Endothelial cell of umbilical vein (primary cell): ENCODE measurements around the gene TSPAN15. TPM values are rescaled to one million over a fixed set of nuclear protein-coding genes. Genes with fewer than 3 reads are reported as not detected.

Experiments
- BruUV-seq: library from RNA; stranded (reverse); fragments of 400-500 nt; replicated peaks from 2 replicates; lab custom pipeline; 2021; lab: Mats Ljungman, UMichigan
- CTCF ChIA-PET: fragments of 300-600, 350-600 bp; sonication (Branson Sonifier 250); formaldehyde crosslinking; loops from one replicate; lab custom pipeline; 2021; ENCODE audit warnings: antibody characterized with exemption, inconsistent platforms; lab: Charles Lee
- POLR2A ChIA-PET: fragments of 300-600, 350-600 bp; sonication (Branson Sonifier 250); formaldehyde crosslinking; loops from one replicate; lab custom pipeline; 2021; ENCODE audit warnings: antibody characterized with exemption, inconsistent platforms; lab: Charles Lee
- DNase-seq: peaks from one replicate; pipeline ENCODE4 v3.0.0-alpha.2; 2011; ENCODE audit warnings: low read depth, low spot score
- FAIRE-seq: peaks from 2 replicates; lab custom pipeline; 2011; peaks lifted over from hg19 to GRCh38; lab: Jason Lieb, UNC
- H2AFZ ChIP-seq: 2 replicates; pipeline ENCODE4 v1.6.0; 2012; ENCODE audit warnings: low read depth, low read length, control low read depth, inconsistent platforms
- H3K27ac ChIP-seq: 2 replicates; pipeline ENCODE4 v1.5.1; 2011; ENCODE audit warnings: low read depth, mild to moderate bottlenecking, control low read depth, low read length, moderate library complexity; ENCODE audit not compliant: insufficient read depth
- H3K27me3 ChIP-seq, 2 experiments: 2 replicates each; pipeline versions ENCODE4 v1.6.0 to v1.6.1; 2011; ENCODE audit warnings: low read length in 2 of 2, mixed read lengths in 1 of 2; ENCODE audit not compliant: control insufficient read depth in 2 of 2, insufficient read depth in 2 of 2
- H3K36me3 ChIP-seq, 2 experiments: 2 replicates in 1 of 2; 3 replicates in 1 of 2; pipeline ENCODE4 v1.5.1; 2011; ENCODE audit warnings: low read length in 2 of 2, mild to moderate bottlenecking in 1 of 2, moderate library complexity in 1 of 2; ENCODE audit not compliant: control insufficient read depth in 2 of 2, insufficient read depth in 2 of 2; ENCODE audit errors: extremely low read depth in 1 of 2
- H3K4me1 ChIP-seq: 3 replicates; pipeline ENCODE4 v1.5.1; 2011; ENCODE audit warnings: mild to moderate bottlenecking, low read length; ENCODE audit not compliant: control insufficient read depth, insufficient read depth; ENCODE audit errors: extremely low read depth
- H3K4me2 ChIP-seq: 2 replicates; pipeline ENCODE4 v1.6.1; 2011; ENCODE audit warnings: low read length, control low read depth, mixed read lengths; ENCODE audit not compliant: insufficient read depth
- H3K4me3 ChIP-seq, 3 experiments: fragments of 200-600 bp in 1 of 3; sonication (generic), shearing (Covaris generic) in 1 of 3; replicated peaks in 1 of 3; 2 replicates each; pipeline ENCODE4 v1.5.1; 2011 to 2016; ENCODE audit warnings: control low read depth in 3 of 3, low read length in 3 of 3, mild to moderate bottlenecking in 2 of 3, inconsistent platforms in 1 of 3, low read depth in 1 of 3, moderate library complexity in 1 of 3; ENCODE audit not compliant: insufficient read depth in 1 of 3
- H3K79me2 ChIP-seq: 2 replicates; pipeline ENCODE4 v1.6.0; 2012; ENCODE audit warnings: low read length, inconsistent platforms; ENCODE audit not compliant: control insufficient read depth, insufficient read depth
- H3K9ac ChIP-seq: replicated peaks from 2 replicates; pipeline ENCODE3; 2011; ENCODE audit warnings: low read length, control low read depth; ENCODE audit not compliant: insufficient read depth; ENCODE audit errors: extremely low read depth
- H3K9me1 ChIP-seq: replicated peaks from 3 replicates; pipeline ENCODE4 v1.6.0; 2011; ENCODE audit warnings: mild to moderate bottlenecking, low read length; ENCODE audit not compliant: control insufficient read depth, insufficient read depth; ENCODE audit errors: extremely low read depth
- H3K9me3 ChIP-seq: replicated peaks from 2 replicates; pipeline ENCODE4 v1.5.1; 2012; ENCODE audit warnings: low read length, inconsistent platforms; ENCODE audit not compliant: control insufficient read depth, insufficient read depth
- H4K20me1 ChIP-seq: replicated peaks from 2 replicates; pipeline ENCODE3; 2011; ENCODE audit warnings: mild to moderate bottlenecking, low read length; ENCODE audit not compliant: control insufficient read depth, insufficient read depth; ENCODE audit errors: extremely low read depth
- EZH2 ChIP-seq: IDR thresholded peaks from 2 replicates; pipeline ENCODE4 v1.6.1; 2012; ENCODE audit warnings: borderline replicate concordance, low read depth, mild to moderate bottlenecking, moderate library complexity, low read length, inconsistent platforms; ENCODE audit not compliant: severe bottlenecking
- FOS ChIP-seq: IDR thresholded peaks from 2 replicates; pipeline ENCODE4 v1.6.1; 2011; ENCODE audit warnings: mild to moderate bottlenecking, low read length, moderate library complexity, borderline replicate concordance; ENCODE audit not compliant: insufficient read depth
- GATA2 ChIP-seq: IDR thresholded peaks from 2 replicates; pipeline ENCODE4 v1.7.0; 2011; ENCODE audit warnings: low read depth, mild to moderate bottlenecking, moderate library complexity, mixed read lengths, low read length; ENCODE audit not compliant: insufficient read length, insufficient read depth
- JUN ChIP-seq: IDR thresholded peaks from 2 replicates; pipeline ENCODE4 v1.6.1; 2011; ENCODE audit warnings: borderline replicate concordance, low read depth; ENCODE audit not compliant: insufficient read length, insufficient read depth
- MYC ChIP-seq: IDR thresholded peaks from one replicate; pipeline ENCODE4 v1.6.1; 2011; ENCODE audit warnings: mild to moderate bottlenecking, low read depth, low read length
- POLR2A ChIP-seq: IDR thresholded peaks from 2 replicates; pipeline ENCODE4 v1.6.1; 2012; ENCODE audit warnings: low read depth, mild to moderate bottlenecking, control low read depth, low read length
- POLR2AphosphoS5 ChIP-seq: IDR thresholded peaks from 2 replicates; pipeline ENCODE4 v1.6.1; 2012; ENCODE audit warnings: low read depth, mild to moderate bottlenecking, control low read depth, low read length, moderate library complexity; ENCODE audit not compliant: insufficient read depth
- dilution Hi-C: fragments of 300-500 bp; cut with MboI; formaldehyde crosslinking; loops from one replicate; pipeline ENCODE4 v1.15.0; 2019; ENCODE audit warnings: low sequenced_read_pairs; ENCODE audit not compliant: extremely low pct_ligation_motif_present
- intact Hi-C: fragments of 100-400 bp; cut with micrococcal nuclease; formaldehyde crosslinking; loops from one replicate; pipeline ENCODE4 v1.10.0; 2022
- polyA plus RNA-seq, 4 experiments: library from polyadenylated mRNA; depleted of rRNA in 3 of 4; stranded (reverse) in 3 of 4; unstranded in 1 of 4; fragments of >200 nt; gene quantifications; 2 replicates each; pipeline versions ENCODE4 v1.2.1 to v1.2.3, GENCODE V29; 2011 to 2012; ENCODE audit warnings: missing spikeins in 1 of 4
- total RNA-seq: library from RNA; stranded (reverse); gene quantifications from 2 replicates; pipeline ENCODE4 v1.2.3, GENCODE V29; 2021
- TF ChIP-seq, protein P1 (sequence below), 2 donors: IDR thresholded peaks; 1 replicate in 1 of 2; 2 replicates in 1 of 2; pipeline ENCODE4 v1.5.1; 2011; ENCODE audit warnings: low read length in 2 of 2, mild to moderate bottlenecking in 2 of 2, moderate library complexity in 2 of 2, control low read depth in 1 of 2, inconsistent platforms in 1 of 2, low read depth in 1 of 2; ENCODE audit not compliant: insufficient read depth in 1 of 2; ENCODE audit errors: extremely low read depth in 1 of 2
- TF ChIP-seq, protein P2 (sequence below): IDR thresholded peaks from 2 replicates; pipeline ENCODE4 v1.6.1; 2011; ENCODE audit not compliant: insufficient read depth, insufficient read length

The TSPAN15 gene
- total and polyA plus RNA-seq, 2 donors (not counting 3 experiments of a cell fraction or from before 2014, with no cell fraction given) = 78.4 to 189 TPM

DNA sequence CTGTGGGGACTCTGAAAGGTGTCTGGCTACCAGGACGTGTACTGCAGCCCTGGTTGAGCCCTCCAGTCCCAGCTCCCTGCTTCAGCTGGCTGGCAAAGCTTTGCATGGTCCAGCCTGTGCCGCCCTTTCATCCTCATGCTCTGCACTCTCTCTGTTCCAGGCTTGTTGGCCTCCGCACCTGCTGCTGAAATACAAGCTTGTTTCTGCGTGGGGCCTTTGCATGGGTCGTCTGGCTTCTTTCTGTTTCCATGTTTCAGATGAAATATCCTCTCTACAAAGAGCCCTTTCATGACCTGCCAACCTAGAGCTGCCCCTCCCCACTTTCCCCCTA is 45.9 kb downstream of the TSPAN15 start:
- FAIRE-seq = peak; percentile 61
- Histone ChIP-seq H3K4me3 (no peak overlapping the region), H3K36me3 (peaks cover 0 to 5% of the 10 kb centered on the region in 2 experiments), H3K4me1 (peaks cover 12% of the 10 kb centered on the region), H2AFZ (no peak overlapping the region), H3K9me1 (no peaks in the 10 kb centered on the region), H3K4me2 (no peak overlapping the region), H4K20me1 (no peaks in the 10 kb centered on the region), H3K27ac (no peak overlapping the region), H3K79me2 (no peaks in the 10 kb centered on the region), H3K9ac (no peak overlapping the region), H3K27me3 (no peaks in the 10 kb centered on the region), H3K9me3 (no peaks in the 10 kb centered on the region)
- TF ChIP-seq, protein P1, sequence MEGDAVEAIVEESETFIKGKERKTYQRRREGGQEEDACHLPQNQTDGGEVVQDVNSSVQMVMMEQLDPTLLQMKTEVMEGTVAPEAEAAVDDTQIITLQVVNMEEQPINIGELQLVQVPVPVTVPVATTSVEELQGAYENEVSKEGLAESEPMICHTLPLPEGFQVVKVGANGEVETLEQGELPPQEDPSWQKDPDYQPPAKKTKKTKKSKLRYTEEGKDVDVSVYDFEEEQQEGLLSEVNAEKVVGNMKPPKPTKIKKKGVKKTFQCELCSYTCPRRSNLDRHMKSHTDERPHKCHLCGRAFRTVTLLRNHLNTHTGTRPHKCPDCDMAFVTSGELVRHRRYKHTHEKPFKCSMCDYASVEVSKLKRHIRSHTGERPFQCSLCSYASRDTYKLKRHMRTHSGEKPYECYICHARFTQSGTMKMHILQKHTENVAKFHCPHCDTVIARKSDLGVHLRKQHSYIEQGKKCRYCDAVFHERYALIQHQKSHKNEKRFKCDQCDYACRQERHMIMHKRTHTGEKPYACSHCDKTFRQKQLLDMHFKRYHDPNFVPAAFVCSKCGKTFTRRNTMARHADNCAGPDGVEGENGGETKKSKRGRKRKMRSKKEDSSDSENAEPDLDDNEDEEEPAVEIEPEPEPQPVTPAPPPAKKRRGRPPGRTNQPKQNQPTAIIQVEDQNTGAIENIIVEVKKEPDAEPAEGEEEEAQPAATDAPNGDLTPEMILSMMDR (IDR thresholded peaks at IDR 0.05; ENCODE audit: extremely low read depth in 1 of 2, insufficient read depth in 1 of 2, low read depth in 1 of 2, low read length in 2 of 2) = no peak
- TF ChIP-seq POLR2A = no peak
- TF ChIP-seq MYC = no peak
- no peak for TF ChIP-seq POLR2AphosphoS5
- TF ChIP-seq FOS = no peak
- TF ChIP-seq EZH2 = no peak
- no peak for TF ChIP-seq JUN
- TF ChIP-seq, protein P2, sequence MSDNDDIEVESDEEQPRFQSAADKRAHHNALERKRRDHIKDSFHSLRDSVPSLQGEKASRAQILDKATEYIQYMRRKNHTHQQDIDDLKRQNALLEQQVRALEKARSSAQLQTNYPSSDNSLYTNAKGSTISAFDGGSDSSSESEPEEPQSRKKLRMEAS = no peak
- TF ChIP-seq GATA2 = no peak
- no TSS peak for BruUV-seq
- CTCF ChIA-PET = interaction anchor here (0.9 to 3.6 kb wide), 7 partner anchors 12 to 89 kb away, joined by 3 to 14 read pairs (median 7); partner anchors contain the start of gene TSPAN15
- DNase-seq = no peak
- POLR2A ChIA-PET = interaction anchor here (0.7 kb wide), 1 partner anchor 48 kb away, joined by 3 read pairs; no protein-coding TSS in a partner anchor
- intact Hi-C loops (no loop called here), dilution Hi-C loops (loop anchor here (5.0 kb wide), 1 partner anchor 45 kb away; the partner anchor contains the start of gene TSPAN15)
